B cell (primary cell): ENCODE data around the gene CFTR. TPM values are rescaled to one million over a fixed set of nuclear protein-coding genes. Genes with fewer than 3 reads are reported as not detected.

Experiments used
- ATAC-seq: fragments of 200-7000 bp; cut with Tn5 transposase; one replicate; pipeline ENCODE4 v1.10.0; 2021; ENCODE audit warnings: low read depth, mild to moderate bottlenecking, moderate number of reproducible peaks, moderate library complexity
- CTCF ChIA-PET: fragments of 350-600 bp; sonication (Branson Sonifier 250); formaldehyde crosslinking; loops from one replicate; lab custom pipeline; 2021; ENCODE audit warnings: antibody characterized with exemption, inconsistent platforms; lab: Charles Lee
- POLR2A ChIA-PET: fragments of 350-600 bp; sonication (Branson Sonifier 250); formaldehyde crosslinking; loops from one replicate; lab custom pipeline; 2021; ENCODE audit warnings: antibody characterized with exemption; lab: Charles Lee
- DNase-seq: peaks from one replicate; pipeline ENCODE4 v3.0.0; 2013
- H2AFZ ChIP-seq: 2 replicates; pipeline ENCODE4 v1.6.1; 2012; ENCODE audit warnings: mild to moderate bottlenecking, low read depth, low read length; ENCODE audit not compliant: insufficient read depth, poor library complexity, severe bottlenecking
- H3K27ac ChIP-seq, 2 donors: 1 replicate in 1 of 2; 2 replicates in 1 of 2; pipeline ENCODE4 v1.5.1; 2012 to 2013; ENCODE audit warnings: low read length in 2 of 2, mild to moderate bottlenecking in 2 of 2, moderate library complexity in 1 of 2
- H3K27me3 ChIP-seq, 4 experiments: fragments of 200-600 bp in 1 of 4; sonication (generic) in 1 of 4; replicated peaks in 1 of 4; 1 replicate in 2 of 4; 2 replicates in 2 of 4; pipeline versions ENCODE4 v1.6.1 to v1.7.0; 2013 to 2016; ENCODE audit warnings: low read length in 3 of 4, mild to moderate bottlenecking in 2 of 4, mixed read lengths in 1 of 4, moderate library complexity in 1 of 4; ENCODE audit not compliant: insufficient read depth in 4 of 4, control insufficient read depth in 3 of 4; ENCODE audit errors: control extremely low read depth in 1 of 4
- H3K36me3 ChIP-seq, 2 experiments: replicated peaks in 1 of 2; 1 replicate in 1 of 2; 2 replicates in 1 of 2; pipeline versions ENCODE4 v1.6.1 to v1.7.1; 2013; ENCODE audit warnings: low read length in 1 of 2; ENCODE audit not compliant: insufficient read depth in 2 of 2, control insufficient read depth in 1 of 2; ENCODE audit errors: control extremely low read depth in 1 of 2, extremely low read depth in 1 of 2
- H3K4me1 ChIP-seq, 2 donors: fragments of 200-600 bp in 1 of 2; sonication (generic) in 1 of 2; 1 replicate in 1 of 2; 2 replicates in 1 of 2; pipeline versions ENCODE4 v1.5.1 to v1.6.1; 2013 to 2017; ENCODE audit warnings: low read length in 2 of 2; ENCODE audit not compliant: control insufficient read depth in 2 of 2, insufficient read depth in 2 of 2
- H3K4me2 ChIP-seq: replicated peaks from 2 replicates; pipeline ENCODE3; 2012; ENCODE audit warnings: mild to moderate bottlenecking, low read depth, low read length; ENCODE audit not compliant: poor library complexity, severe bottlenecking
- H3K4me3 ChIP-seq, 5 experiments: fragments of 200-600 bp in 1 of 5; sonication (generic) in 1 of 5; 1 replicate in 3 of 5; 2 replicates in 2 of 5; pipeline versions ENCODE4 v1.5.1 to v1.7.0; 2011 to 2016; ENCODE audit warnings: low read length in 4 of 5, mild to moderate bottlenecking in 4 of 5, low read depth in 2 of 5, control low read depth in 1 of 5, moderate library complexity in 1 of 5; ENCODE audit not compliant: insufficient read depth in 1 of 5; ENCODE audit errors: control extremely low read depth in 1 of 5, extremely low read depth in 1 of 5
- H3K79me2 ChIP-seq: fragments of 200-600 bp; sonication (generic); one replicate; pipeline ENCODE4 v1.6.0; 2016; ENCODE audit warnings: low read length; ENCODE audit not compliant: control insufficient read depth, insufficient read depth
- H3K9ac ChIP-seq: fragments of 200-600 bp; sonication (generic); 2 replicates; pipeline ENCODE4 v1.6.1; 2017; ENCODE audit warnings: mild to moderate bottlenecking, low read length, moderate library complexity
- H3K9me3 ChIP-seq, 3 donors: one replicate each; pipeline versions ENCODE4 v1.6.1 to v1.7.1; 2013; ENCODE audit warnings: low read length in 2 of 3; ENCODE audit not compliant: control insufficient read depth in 2 of 3, insufficient read depth in 1 of 3; ENCODE audit errors: control extremely low read depth in 1 of 3
- H4K20me1 ChIP-seq: 2 replicates; pipeline ENCODE4 v1.6.0; 2012; ENCODE audit warnings: mild to moderate bottlenecking, low read length; ENCODE audit not compliant: insufficient read depth, control insufficient read depth, poor library complexity, severe bottlenecking
- H3K27ac Mint-ChIP-seq: one replicate; pipeline ENCODE4 v1.8.0; 2021; ENCODE audit warnings: mixed read lengths
- H3K27me3 Mint-ChIP-seq: one replicate; pipeline ENCODE4 v1.8.0; 2021; ENCODE audit warnings: mixed read lengths
- H3K4me1 Mint-ChIP-seq: one replicate; pipeline ENCODE4 v1.8.0; 2021; ENCODE audit warnings: mixed read lengths
- H3K4me3 Mint-ChIP-seq: one replicate; pipeline ENCODE4 v1.8.0; 2021; ENCODE audit warnings: mixed read lengths
- H3K9me3 Mint-ChIP-seq: one replicate; pipeline ENCODE4 v1.8.0; 2022; ENCODE audit warnings: mixed read lengths; ENCODE audit not compliant: insufficient read depth
- CTCF ChIP-seq: fragments of 200-600 bp; IDR thresholded peaks from one replicate; pipeline ENCODE4 v1.8.0; 2022; ENCODE audit warnings: antibody characterized with exemption, mild to moderate bottlenecking
- EZH2 ChIP-seq: IDR thresholded peaks from 2 replicates; pipeline ENCODE4 v1.6.1; 2012; ENCODE audit warnings: borderline replicate concordance, low read depth, mild to moderate bottlenecking, moderate library complexity, low read length; ENCODE audit not compliant: insufficient read depth, poor library complexity, severe bottlenecking
- WGBS: methylation state at CpG from one replicate; pipeline ENCODE4 v1.1.5; 2013; ENCODE audit warnings: missing lambda C conversion rate; ENCODE audit not compliant: insufficient coverage; 5-methylcytosine and 5-hydroxymethylcytosine counted together
- intact Hi-C: fragments of 100-400 bp; cut with micrococcal nuclease; formaldehyde crosslinking; loops from one replicate; pipeline ENCODE4 v1.10.0; 2022
- polyA plus RNA-seq: library from polyadenylated mRNA; depleted of rRNA; stranded (reverse); fragments of >200 nt; gene quantifications from 2 replicates; pipeline ENCODE4 v1.2.3, GENCODE V29; 2012
- total RNA-seq, 2 donors: library from RNA; stranded (reverse); fragments of 120-200 nt in 1 of 2; gene quantifications; 1 replicate in 1 of 2; 2 replicates in 1 of 2; pipeline versions ENCODE4 v1.2.3 to v1.2.4, GENCODE V29; 2013 to 2022

CFTR gene
- total and polyA plus RNA-seq, 2 donors (not counting 1 experiment from before 2014, with no cell fraction given) = not detected

- ATAC-seq (no peak), DNase-seq (no peak)
- Histone ChIP-seq H3K79me2 (no peaks in the 10 kb centered on the region), H4K20me1 (no peaks in the 10 kb centered on the region), H3K4me1 (no peaks in the 10 kb centered on the region), H3K9me3 (no peaks in the 10 kb centered on the region), H3K4me3 (no peak overlapping the region), H3K27me3 (no peaks in the 10 kb centered on the region), H2AFZ (no peak overlapping the region), H3K27ac (no peak overlapping the region), H3K36me3 (no peaks in the 10 kb centered on the region), H3K9ac (no peak overlapping the region), H3K4me2 (no peak overlapping the region)
- Mint-ChIP-seq H3K27ac (no peak overlapping the region), H3K27me3 (no peaks in the 10 kb centered on the region), H3K4me3 (no peak overlapping the region), H3K9me3 (no peaks in the 10 kb centered on the region), H3K4me1 (no peaks in the 10 kb centered on the region)
- intact Hi-C loops = no loop called here
- TF ChIP-seq CTCF (no peak), EZH2 (no peak)
- POLR2A ChIA-PET = no interaction called here
- CTCF ChIA-PET = no interaction called here
- 100% methylated on average over 1 of the region's 1 CpG for WGBS
These were observed 186.2 kb downstream of the CFTR start for GRCh38 chr7:117666031-117666430.

- Histone ChIP-seq H4K20me1 (no peaks in the 10 kb centered on the region), H3K9ac (no peak overlapping the region), H3K27ac (no peak overlapping the region), H3K36me3 (no peaks in the 10 kb centered on the region), H3K4me2 (no peak overlapping the region), H3K27me3 (no peaks in the 10 kb centered on the region), H3K4me3 (no peak overlapping the region), H3K4me1 (no peaks in the 10 kb centered on the region), H3K79me2 (no peaks in the 10 kb centered on the region), H3K9me3 (no peaks in the 10 kb centered on the region), H2AFZ (no peak overlapping the region)
- ChIA-PET POLR2A (no interaction called here), CTCF (no interaction called here)
- WGBS = 83% methylated on average over 1 of the region's 6 CpGs
- no peak for DNase-seq
- Mint-ChIP-seq H3K27me3 (no peaks in the 10 kb centered on the region), H3K27ac (no peak overlapping the region), H3K9me3 (no peaks in the 10 kb centered on the region), H3K4me1 (no peaks in the 10 kb centered on the region), H3K4me3 (no peak overlapping the region)
- ATAC-seq = no peak
- TF ChIP-seq EZH2 = no peak
- no peak for TF ChIP-seq CTCF
- intact Hi-C loops = no loop called here
These were observed 186.9 kb downstream of the CFTR start for GRCh38 chr7:117666689-117667088.
